Measurements from ENCODE around the gene DES. TPM values are rescaled to one million over a fixed set of nuclear protein-coding genes. Genes with fewer than 3 reads are reported as not detected.
A peak's percentile ranks its signal among the peaks of the same experiment; 100 is the strongest.

DES gene
- total and polyA plus RNA-seq, 2 of the 4 experiments (the other 2 are of a cell fraction): 4.3 to 4.9 TPM

GRCh38 chr2:219384083-219384713 is 34.0 kb upstream of the DES start:
- no peaks in the 10 kb centered on the region for H3K9me3 ChIP-seq (ENCODE audit: control insufficient read depth, insufficient read depth, low read length)
- H4K91ac ChIP-seq (ENCODE audit: insufficient read depth, low read depth, low read length): no peak overlapping the region
- H2AFZ ChIP-seq (replicated peaks; ENCODE audit: low read length, poor library complexity): no peak overlapping the region
- H3K4ac ChIP-seq (ENCODE audit: low read depth, low read length): no peak overlapping the region
- H3K4me3 ChIP-seq (ENCODE audit: insufficient read depth, low read depth, low read length): no peak overlapping the region
- no peak overlapping the region for H2AK9ac ChIP-seq (replicated peaks; ENCODE audit: low read depth, low read length, poor library complexity)
- H2BK15ac ChIP-seq (ENCODE audit: low read depth, low read length): no peak overlapping the region
- H2BK120ac ChIP-seq (ENCODE audit: low read depth, low read length): no peak overlapping the region
- H4K20me1 ChIP-seq (ENCODE audit: insufficient read depth, low read length): no peaks in the 10 kb centered on the region
- TF ChIP-seq BHLHE40 (IDR thresholded peaks at IDR 0.05; ENCODE audit: low read depth, low read length): no peak
- no peak for TF ChIP-seq RCOR1 (IDR thresholded peaks at IDR 0.05; ENCODE audit: insufficient replicate concordance, low read length)
- peak; percentile 72 for TF ChIP-seq CEBPB (IDR thresholded peaks at IDR 0.05; ENCODE audit: low read depth, low read length)
- H3K18ac ChIP-seq (ENCODE audit: low read depth, low read length): no peak overlapping the region; the same call in 1 of the 2 replicates
- no peak overlapping the region for H2BK5ac ChIP-seq (ENCODE audit: low read depth, low read length, poor library complexity, severe bottlenecking)
- H3K23ac ChIP-seq (ENCODE audit: low read depth, low read length): no peak overlapping the region
- ChIA-PET CTCF (no interaction called here), POLR2A (ENCODE audit: unreplicated experiment) (no interaction called here)
- H2AK5ac ChIP-seq (ENCODE audit: low read depth, low read length): no peak overlapping the region
- H3K79me1 ChIP-seq (ENCODE audit: low read depth in 1 of 2, low read length in 2 of 2): peaks cover 15 to 22% of the 10 kb centered on the region in 2 experiments
- no peak overlapping the region for H3K4me2 ChIP-seq (ENCODE audit: low read depth, low read length)
- H3K27me3 ChIP-seq (ENCODE audit: control insufficient read depth, insufficient read depth, low read length): no peaks in the 10 kb centered on the region
- H3K36me3 ChIP-seq (ENCODE audit: control insufficient read depth, insufficient read depth, low read length): peaks cover 50% of the 10 kb centered on the region
- BruUV-seq (replicated peaks): no TSS peak
- no peak overlapping the region for H2BK20ac ChIP-seq (ENCODE audit: low read depth, low read length)
- H3K56ac ChIP-seq (ENCODE audit: extremely low read depth, insufficient read depth, low read length): no peak overlapping the region
- DNase-seq (no peak), ATAC-seq (ENCODE audit: low read depth) (no peak)
- peaks cover 14% of the 10 kb centered on the region for H3K9me1 ChIP-seq (ENCODE audit: insufficient read depth, low read length)
- H3K27ac ChIP-seq (ENCODE audit: insufficient read depth, low read length): peak overlapping the region; percentile 53; the same call in 1 of the 2 replicates
- no peak overlapping the region for H4K8ac ChIP-seq (ENCODE audit: low read depth in 2 of 2, low read length in 2 of 2)
- peaks cover 28% of the 10 kb centered on the region for H3K4me1 ChIP-seq (ENCODE audit: control insufficient read depth, insufficient read depth, low read length)
- intact Hi-C loops (cut with micrococcal nuclease): no loop called here
- H3K9ac ChIP-seq (ENCODE audit: low read depth, low read length): no peak overlapping the region
- no peak overlapping the region for H3K14ac ChIP-seq (replicated peaks; ENCODE audit: low read depth, low read length)
- dilution Hi-C loops (cut with HindIII; ENCODE audit: low sequenced_read_pairs, unreplicated experiment): no loop called here
- no peak overlapping the region for H4K5ac ChIP-seq (ENCODE audit: low read depth, low read length)
- no CpG with 5 or more reads among the region's 15 CpGs for WGBS, 2 experiments (ENCODE audit: extremely low coverage in 2 of 2, insufficient read length in 1 of 2)
- in situ Hi-C loops (cut with MboI; ENCODE audit: low sequenced_read_pairs): no loop called here
